GM12801 (cell line): ENCODE data around the gene PDGFC.

ENCODE experiments used
- TF ChIP-seq, protein P1 (sequence below): IDR thresholded peaks from one replicate; pipeline ENCODE4 v1.5.1; 2011; ENCODE audit warnings: control low read depth; ENCODE audit not compliant: insufficient read length; ENCODE audit errors: extremely low read depth

The PDGFC gene

DNA sequence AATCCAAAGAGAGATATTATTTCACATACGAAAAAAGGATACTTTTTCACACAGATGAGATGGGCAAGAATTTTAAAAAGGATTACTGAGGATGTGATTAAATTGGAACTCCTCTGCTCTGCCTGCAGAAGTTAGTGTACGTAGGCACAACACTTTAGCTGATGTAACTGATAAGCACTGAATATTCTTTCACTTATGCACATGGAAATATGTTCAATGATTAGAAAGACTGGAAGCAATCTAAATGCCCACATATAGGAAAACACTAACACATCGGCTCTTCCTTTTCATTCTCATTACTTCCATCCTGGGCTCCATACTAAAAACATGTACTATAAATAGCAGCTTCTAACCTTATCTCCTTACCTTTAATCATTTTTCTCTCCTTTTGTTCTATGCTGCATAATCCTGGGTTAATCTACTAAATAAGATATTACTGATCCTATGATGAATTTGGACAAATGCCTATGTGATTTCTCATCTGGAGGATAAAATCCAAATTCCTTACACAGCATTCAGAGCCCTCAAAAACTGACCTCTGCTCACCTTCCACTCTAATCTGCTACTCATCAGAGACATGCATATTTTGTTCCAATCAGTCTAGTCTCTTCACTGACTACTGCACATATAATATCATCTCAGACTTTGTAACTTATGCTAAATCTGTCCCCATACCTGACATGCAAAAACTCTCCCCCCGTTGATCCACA is 197.8 kb downstream of the PDGFC start:
- TF ChIP-seq, protein P1, sequence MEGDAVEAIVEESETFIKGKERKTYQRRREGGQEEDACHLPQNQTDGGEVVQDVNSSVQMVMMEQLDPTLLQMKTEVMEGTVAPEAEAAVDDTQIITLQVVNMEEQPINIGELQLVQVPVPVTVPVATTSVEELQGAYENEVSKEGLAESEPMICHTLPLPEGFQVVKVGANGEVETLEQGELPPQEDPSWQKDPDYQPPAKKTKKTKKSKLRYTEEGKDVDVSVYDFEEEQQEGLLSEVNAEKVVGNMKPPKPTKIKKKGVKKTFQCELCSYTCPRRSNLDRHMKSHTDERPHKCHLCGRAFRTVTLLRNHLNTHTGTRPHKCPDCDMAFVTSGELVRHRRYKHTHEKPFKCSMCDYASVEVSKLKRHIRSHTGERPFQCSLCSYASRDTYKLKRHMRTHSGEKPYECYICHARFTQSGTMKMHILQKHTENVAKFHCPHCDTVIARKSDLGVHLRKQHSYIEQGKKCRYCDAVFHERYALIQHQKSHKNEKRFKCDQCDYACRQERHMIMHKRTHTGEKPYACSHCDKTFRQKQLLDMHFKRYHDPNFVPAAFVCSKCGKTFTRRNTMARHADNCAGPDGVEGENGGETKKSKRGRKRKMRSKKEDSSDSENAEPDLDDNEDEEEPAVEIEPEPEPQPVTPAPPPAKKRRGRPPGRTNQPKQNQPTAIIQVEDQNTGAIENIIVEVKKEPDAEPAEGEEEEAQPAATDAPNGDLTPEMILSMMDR: no peak

DNA sequence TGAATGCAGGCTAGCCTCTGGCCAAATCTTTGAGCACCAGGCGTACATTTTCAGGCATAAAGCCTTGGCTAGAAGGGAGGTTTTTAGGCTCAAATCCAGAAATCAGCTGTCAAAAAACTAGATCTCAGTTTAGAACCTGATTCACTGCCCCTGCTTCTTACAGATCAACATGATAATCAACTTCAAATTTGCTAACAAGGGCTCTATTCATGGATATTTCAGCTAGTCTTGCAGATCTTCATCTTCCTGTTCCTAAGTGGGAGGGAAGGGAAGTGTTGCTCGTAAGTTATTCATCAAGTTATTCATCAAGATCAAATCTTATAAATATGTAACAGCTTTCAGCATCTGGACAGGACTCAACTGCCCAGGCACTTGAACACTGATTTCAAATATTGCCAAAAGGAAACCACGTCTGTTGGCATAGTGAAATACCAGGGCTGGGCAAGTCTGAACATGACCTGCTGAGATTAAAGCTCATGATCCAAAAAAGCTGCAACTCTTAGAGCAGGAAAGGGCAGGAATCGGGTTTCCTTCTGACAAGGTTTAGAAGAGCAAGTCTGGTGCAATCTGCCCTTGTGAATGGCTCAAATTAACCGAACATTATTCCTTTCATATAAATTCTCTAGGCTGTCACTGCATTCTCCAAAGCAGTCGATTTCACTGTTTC is 200.3 kb downstream of the PDGFC start:
- TF ChIP-seq, protein P1: no peak

DNA sequence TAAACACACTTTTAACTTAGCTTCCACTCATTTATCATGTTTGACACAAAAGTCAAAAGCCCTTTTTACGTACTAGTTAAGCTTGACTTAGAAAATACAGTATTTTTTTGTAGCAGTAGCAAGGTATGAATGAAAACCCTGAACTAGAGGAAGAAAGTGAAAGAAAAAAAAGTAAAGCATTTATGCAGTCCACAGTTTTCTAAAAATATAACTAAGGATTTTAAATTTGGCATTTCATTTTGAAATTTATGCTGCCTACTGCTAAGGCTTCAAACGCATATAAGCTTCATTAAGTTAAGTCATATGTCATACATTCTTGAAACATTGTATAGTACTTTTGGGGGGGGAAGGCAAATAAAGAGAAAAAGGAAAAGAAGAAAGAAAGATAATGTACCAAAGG is 201.5 kb downstream of the PDGFC start:
- TF ChIP-seq, protein P1: no peak

DNA sequence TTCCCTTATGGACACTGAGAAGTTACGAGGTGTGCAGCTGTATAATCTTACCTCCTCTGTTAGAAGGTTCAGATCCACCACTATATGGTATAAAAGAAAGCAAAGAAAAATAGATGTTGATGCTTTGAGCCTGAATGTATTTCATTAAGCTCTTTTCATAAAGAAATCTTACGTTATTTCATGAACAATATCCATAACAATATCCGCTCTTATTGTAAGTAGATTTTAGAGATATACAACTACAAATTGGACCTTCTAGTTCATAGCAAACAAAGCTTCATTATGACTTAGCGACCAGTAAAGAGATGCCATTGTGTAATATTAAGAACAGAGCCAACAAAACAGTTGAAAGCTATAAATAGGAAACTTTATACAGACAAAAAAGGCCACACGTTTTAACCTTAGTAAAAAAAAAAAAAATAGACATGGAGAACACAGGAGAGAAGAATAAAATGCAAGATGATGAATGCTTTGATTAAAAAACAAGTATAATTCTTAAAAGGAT is 203.6 kb downstream of the PDGFC start:
- TF ChIP-seq, protein P1: no peak

DNA sequence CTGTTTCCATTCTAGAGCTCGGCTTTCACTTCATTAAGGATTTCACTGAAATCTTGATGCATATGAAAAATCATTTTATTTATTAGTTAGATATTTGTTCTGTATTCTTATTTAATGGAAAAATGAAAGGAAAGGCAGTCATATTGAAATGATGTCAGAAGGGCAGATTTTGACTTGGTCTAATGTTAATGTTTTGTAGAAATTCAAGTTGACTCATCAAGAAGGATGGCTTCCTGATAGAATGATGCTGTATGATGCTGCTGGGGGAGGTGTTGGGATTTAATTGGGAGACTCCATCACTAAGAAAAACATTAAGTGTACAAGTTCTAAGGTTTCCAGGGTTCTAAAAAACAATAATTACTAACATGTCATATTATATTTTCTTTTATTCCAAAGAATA is 204.8 kb downstream of the PDGFC start:
- TF ChIP-seq, protein P1: no peak

DNA sequence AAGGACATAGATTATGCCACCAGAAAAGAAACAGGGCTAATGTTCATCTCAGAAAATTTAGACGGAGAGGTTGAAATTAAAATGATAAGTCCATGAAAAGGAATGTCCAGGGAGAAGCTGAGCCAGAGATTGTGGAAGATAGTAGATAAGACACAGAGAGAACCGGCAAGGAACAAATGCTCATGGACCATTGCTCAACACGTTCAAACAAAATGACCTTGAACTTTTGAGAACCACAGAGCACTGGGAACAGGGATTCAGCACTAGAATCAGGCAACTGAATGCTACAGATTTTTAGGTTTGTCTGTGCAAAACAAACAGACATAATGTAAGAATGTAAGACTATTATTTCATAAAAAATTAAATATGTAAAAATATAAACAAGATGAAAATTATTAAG is 206.3 kb downstream of the PDGFC start:
- TF ChIP-seq, protein P1: no peak

DNA sequence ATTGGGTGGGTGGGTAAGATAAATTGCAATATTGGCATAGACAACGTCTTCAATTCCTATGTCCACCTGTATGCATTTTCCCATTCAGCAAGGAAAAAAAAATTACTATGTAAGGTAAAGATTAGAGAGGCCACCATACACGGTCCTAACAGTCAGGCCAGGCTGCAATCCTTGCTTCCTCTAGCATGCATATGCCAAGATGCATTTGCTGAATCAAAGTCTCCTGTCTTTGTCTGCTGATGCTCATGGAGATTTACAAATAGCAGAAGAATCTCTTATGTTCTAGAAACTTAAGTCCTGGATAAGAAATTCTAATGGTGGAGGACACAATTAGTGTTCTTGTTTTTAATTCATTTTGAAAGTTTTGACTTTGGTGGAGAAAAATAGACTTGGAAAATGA is 206.8 kb downstream of the PDGFC start:
- TF ChIP-seq, protein P1: no peak
